HG02973 (cell line): ENCODE measurements around the gene UBN2.

Experiments used
- ATAC-seq: cut with Tn5 transposase; IDR thresholded peaks from one replicate; pipeline ENCODE4 v1.9.1; 2021; ENCODE audit warnings: moderate library complexity; ENCODE audit not compliant: unreplicated experiment

UBN2 gene

DNA sequence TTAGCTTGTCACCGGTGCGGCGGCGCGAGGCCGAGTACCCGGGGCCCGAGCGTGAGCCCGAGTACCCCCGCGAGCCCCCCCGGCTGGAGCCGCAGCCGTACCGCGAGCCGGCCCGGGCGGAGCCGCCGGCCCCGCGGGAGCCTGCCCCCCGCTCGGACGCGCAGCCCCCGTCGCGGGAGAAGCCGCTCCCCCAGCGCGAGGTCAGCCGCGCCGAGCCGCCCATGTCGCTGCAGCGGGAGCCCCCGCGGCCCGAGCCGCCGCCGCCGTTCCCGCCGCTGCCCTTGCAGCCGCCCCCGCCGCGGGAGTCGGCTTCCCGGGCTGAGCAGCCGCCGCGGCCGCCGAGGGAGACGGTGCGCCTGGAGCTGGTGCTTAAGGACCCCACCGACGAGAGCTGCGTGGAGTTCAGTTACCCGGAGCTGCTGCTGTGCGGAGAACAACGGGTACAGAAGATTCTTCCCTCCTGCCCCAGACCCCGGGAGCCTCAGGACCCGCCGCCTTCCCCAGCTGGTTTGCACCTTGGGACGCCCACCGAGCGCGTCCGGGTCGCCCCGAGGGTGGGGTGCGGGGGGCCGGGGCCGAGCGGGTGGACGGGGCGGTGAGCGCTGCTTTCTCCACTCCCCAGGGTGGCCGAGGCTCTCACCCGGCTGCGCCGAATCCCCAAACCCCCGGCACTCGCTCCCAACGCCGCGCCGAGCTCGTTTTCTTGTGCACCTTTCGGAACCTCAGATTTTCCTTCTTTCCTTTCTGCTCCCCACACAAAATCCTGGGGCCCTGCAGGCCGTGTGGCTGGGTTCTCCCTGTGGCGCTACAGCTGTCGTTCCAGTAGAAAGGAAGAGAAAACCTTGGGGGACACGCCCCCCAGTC is 708 bp downstream of the UBN2 start:
- peak; percentile 35 for ATAC-seq

DNA sequence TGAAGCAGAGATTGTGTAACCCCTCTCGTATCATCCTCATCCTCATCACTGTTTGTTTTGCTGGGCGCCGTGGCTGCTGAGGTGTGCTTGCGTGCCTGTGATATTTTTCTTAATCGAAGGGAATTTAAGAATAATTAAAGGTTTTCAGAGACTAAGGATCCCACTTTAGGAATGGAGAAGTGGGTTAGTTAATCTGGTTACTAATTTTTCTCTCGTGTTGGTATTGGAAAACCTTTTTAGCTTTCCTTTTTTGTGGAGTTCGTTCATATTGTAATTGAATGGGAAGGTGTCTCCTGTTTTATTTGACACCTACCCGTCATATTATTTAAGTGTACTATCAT is 1.3 kb downstream of the UBN2 start:
- ATAC-seq = no peak

DNA sequence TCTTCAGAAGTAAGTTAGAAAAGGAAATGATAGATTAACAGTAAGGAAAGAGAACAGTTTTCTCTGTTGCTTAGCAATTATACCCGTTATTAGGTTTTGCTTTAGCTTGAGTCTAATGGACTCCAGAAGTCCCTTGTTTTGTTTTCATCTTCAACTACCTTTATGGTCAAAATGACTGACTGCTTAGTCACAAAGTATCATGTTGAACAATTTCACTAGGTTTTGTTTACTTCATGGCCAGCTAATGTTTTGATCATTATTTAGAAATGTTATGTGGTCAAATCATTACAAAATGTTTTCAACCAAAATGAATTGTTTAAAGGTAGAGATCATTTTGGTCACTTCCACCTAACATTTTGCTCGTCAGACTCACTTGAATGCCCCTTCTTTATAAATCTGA is 1.9 kb downstream of the UBN2 start:
- ATAC-seq = no peak

DNA sequence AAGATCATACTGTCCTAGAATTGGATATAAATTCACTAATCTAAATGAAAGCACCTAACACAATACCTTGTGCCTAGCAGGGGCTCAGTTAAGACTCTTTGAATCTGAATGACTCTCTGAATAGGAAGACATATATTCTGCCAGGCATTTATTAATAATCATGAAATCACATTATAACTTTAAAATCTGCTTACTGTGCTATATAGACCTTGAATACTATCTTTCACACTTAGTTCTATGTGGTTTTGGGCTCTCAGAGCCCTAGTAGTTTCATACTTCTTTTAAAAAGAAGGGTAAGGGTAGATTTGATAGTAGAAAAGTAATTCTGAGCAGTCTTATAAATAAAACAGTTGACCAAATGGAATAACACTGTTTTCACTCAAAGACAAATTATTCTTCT is 10.2 kb downstream of the UBN2 start:
- ATAC-seq = no peak

DNA sequence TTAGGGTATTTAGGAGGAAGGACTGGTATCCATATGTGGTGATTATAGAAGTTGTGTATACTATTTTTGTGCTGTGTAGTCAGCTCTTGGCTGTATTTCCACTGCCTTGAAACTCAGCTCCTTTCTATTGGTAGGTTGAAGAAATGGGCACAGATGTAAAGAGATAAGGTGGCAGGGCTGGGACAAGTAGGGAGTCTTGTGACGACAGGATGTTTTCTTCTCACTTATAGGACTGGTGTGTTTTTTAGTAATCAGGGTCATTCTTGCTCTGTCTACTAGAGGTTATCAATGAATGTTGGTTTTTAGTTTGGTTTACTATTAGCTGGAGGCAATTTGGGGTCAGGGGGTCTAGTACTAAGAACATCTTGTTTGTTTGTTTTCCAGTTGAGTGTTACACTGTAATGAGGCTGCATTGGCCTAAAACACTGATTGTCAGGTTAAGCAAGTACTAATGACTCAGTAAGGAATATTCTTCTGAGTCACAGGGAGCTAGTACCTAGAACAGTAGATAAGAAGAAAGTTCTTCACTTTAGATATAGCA is 11.8 kb downstream of the UBN2 start:
- no peak for ATAC-seq

DNA sequence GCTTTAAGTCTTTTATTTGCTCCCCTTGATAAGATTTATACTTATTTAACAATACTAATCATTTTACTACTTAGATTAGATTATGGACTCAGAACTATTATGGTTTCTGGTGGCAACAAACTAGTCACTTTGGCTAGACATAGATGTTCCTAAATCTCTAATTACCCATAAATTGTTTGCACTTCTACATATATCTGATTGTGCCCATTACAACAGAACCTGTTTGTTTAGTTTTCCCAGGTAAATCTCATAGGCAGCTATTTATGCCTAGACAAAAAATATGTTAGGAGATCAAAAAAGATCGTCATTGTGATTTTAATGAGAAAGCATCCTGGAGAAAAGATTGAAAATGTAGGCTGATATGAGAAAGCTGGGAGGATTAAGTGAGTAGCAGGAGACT is 14.4 kb downstream of the UBN2 start:
- no peak for ATAC-seq

DNA sequence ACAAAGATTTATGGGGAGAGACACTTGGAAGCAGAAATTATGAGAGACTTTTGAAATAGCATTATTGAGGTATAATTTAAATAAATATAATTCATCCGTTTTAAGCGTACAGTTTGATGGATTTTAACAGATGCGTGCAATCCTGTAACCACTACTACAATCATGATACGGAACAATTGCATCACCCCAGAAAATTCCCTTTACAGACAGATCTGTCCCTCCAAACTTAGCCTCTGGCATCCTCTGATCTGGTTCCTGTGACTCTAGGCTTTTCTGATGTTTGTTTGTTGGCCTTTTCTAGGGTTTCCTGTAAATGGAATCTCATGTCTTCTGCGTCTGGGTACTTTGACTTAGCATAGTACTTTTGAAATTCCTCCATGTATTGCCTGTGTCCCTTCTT is 15.5 kb downstream of the UBN2 start:
- ATAC-seq = no peak

DNA sequence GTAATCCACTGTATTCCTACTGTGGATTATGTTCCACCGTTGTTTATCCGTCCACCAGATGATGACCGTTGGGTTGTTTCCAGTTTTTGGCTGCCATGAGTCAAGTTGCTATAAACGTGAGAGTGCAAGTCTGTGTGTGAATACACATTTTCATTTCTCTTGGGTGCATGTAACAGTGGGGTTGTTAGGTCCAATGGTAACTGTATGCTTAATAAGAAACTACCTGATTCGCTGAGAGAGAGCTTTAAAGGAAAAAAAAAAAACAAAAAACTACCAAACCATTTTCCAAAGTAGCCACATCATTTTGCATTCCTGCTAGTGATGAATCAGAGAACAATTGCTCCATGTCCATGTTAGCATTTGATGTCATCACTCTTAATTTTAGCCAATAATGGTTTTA is 15.9 kb downstream of the UBN2 start:
- ATAC-seq = no peak

DNA sequence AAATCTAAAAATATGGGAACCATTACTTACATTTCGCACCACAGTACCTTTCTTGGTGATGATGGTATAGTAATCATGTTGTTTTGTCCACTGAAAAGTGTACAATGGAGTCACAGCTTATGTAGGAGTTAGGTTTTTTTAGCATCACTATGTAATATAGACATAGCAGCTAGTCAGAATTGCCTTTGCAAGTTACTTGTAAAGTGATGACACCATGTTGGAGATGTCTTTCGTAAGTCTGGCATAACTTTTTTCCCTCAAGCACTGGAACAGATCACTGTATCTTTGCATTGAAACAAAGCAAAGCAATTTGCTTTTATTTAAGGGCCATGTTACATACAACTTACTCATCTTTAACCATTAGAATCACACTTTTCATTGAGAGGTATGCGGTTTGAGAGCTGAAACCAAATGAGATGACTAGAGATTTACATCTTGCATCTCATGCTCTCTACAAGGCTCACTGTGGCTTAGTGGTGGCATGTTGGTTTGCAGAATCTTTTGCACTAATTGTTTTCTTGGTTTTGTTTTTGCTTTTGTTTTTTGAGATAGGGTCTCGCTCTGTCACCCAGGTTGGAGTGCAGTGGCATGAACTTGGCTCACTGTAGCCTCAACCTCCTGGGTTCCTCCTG is 18.3 kb downstream of the UBN2 start:
- no peak for ATAC-seq

DNA sequence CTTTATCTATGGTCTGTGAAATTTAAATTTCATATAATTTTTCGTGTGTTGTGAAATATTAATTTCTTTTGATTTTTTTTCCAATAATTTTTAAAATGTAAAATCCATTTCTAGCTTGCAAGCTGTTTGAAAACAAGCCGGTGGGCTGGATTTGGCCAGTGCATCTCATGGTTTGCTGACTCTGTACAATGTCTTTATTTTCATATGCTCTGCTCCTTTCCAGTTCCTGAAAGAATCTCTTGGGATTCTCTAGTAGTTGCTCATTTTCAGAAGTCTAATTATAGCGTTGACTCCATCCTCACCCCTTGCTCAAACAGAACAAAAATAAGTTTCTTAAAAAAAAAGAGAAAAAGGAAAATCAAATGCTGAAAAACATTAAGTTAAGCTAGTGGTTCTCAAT is 21.4 kb downstream of the UBN2 start:
- ATAC-seq = no peak

DNA sequence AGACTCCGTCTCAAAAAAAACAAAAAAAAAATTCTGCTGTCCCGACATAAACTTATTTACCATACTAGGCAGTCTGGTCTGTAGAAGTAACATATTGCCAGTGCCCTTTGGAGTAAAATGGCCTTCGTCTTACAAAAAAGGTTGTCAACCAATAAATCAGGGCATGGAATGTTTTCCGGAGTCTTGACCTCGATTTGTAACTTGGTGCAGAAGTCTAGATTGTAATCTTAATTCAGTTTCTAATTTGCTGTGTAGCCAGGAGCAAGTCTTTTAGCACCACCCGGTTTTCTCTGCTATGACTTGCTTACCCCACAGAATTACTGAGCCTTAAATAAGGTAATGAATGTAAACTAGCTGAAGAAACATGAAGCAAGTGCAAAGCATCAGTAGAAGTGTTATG is 23.2 kb downstream of the UBN2 start:
- ATAC-seq = no peak

DNA sequence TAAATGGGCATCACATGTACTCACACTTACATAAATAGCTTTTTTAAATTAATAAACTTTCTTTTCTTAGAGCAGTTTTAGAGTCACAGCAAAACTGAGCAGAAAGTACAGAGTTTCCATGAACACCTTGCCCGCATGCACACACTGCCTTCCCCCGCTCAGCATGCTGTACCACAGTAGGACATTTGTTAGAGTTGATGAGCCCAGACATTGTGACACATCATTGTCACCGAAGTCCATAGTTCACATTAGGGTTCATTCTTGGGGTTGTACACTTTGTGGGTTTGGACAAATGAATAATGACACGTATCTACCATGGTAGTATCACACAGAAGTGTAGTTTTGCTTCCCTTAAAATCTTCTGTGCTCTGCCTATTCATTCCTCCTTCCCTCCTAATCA is 23.7 kb downstream of the UBN2 start:
- no peak for ATAC-seq

DNA sequence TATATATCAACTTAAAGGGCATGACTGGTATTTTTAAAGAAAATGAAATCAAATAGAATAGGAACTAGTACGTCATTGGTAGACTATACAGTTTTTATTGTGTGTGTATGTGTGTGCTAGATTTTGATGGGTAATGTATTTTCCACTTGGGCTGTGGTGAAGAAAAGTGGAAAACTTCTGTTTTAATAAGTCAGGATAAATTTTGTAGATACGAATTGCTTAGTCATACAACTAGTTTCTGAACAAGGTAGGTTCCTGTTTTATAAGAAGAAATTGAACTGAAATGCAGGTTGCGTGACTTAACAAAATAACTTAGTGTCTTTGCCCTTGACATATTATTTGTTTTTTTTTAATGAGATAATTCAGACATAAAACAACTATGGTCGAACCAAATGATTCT is 24.3 kb downstream of the UBN2 start:
- ATAC-seq = no peak

DNA sequence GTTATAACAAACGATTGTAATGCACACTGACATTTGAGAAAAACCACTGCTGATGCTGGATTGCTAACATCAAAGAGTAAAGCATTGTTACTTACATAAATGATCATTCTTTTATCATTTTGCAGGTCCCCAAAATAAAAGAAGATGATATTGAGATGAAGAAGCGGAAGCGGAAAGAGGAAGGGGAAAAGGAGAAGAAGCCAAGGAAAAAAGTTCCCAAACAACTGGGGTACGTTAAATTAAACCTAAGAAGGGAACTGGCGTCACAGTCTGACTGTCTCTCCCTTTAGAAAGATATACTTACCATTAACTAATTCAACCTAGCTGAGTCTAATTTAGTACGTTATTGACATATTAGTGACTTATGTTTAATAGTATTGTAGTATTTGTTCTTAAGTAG is 28.1 kb downstream of the UBN2 start:
- no peak for ATAC-seq

DNA sequence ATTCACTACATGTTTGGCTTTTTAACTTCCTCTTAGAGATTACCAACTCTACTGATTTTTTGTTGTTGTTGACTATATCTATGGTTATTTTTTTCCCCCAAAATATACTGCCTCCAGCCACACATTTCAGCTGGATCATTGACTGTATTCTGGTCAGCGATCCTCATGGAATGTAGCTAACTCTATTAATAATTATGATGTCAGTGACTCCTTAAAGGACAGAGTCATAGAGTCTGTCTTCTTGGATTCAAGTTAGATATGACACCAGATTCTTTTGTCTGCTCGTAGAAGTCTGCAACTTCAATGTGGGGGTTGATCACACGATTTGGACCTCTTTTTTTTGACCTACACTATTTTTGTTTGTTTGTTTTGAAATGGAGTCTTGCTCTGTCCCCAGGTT is 33.2 kb downstream of the UBN2 start:
- no peak for ATAC-seq

DNA sequence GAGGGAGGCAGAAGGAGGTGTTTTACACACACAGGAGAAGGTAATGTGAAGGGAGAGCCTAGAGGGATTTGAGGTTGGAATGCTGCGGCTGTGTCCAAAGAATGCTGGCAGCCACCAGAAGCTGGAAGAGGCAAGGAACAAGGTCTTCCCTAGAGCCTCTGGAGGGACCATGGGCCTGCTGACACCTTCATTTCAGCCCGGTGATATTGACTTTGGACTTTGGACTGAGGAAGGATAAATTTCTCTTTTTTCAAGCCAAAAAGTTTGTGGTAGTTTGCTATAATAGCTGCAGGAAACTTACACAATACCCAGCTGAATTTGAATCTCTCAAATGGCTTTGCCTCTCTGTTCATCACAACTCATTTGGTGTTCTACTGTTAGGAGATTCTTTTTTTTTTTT is 34.6 kb downstream of the UBN2 start:
- ATAC-seq = no peak

DNA sequence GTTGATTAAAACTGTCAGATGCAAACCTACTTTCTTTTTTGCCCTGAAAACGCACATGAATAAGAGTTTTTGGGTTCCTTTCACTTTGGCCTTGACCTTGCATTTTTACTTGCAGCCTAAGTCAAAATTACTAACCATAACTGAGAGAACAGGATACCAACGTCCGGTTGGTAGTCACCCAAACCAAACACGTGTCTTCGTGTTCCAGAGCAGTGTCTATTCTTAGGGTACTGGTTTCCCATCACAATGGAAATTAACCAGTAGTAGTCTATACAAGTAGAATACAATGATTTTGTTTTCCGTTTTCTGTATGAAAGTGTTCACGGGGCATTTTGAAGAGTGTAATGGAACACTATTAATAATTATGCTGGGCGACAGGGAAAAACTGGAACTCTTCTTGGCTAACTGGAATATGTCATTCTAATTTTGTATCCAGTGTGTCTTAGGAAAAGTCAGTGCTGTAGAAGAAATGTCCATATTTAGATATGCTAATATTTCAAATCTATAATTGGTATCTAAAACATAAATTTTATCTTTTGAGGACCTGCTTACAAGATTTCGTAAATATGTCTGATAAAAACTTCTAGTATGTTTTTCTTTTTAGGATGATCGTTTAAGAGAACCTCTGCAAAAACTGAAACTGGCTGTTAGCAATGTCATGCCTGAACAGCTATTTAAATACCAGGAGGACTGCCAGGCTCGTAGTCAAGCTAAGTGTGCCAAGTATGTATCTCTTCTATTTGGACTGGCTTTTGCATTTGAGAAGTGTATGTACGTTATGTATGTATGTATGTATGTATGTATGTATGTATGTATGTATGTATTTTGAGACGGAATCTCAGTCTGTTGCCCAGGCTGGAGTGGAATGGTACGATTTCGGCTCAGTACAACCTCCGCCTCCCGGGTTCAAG is 40.9 kb downstream of the UBN2 start:
- no peak for ATAC-seq

DNA sequence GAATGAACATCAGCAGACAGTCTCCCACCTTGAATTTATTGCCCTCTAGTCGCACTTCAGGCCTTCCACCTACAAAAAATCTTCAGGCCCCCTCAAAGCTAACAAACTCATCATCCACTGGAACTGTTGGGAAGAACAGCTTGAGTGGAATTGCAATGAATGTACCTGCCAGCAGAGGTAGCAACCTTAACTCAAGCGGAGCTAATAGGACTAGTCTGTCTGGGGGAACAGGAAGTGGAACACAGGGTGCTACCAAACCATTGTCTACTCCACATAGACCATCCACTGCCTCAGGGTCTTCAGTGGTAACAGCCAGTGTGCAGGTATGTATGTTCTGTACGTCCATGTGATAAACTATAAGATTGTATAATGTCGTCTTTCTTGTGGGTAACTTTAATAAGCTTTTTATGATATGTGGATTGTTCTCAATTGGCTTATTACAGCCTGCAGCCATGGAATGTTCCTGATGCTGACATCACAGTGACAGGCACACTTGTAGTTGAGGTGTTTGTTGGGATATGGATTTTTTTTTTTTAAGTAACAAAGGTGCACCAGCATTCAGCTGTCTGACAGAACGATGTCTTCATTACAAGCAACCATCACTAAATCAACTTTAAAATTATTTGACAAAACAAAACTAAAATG is 53.3 kb downstream of the UBN2 start:
- no peak for ATAC-seq

DNA sequence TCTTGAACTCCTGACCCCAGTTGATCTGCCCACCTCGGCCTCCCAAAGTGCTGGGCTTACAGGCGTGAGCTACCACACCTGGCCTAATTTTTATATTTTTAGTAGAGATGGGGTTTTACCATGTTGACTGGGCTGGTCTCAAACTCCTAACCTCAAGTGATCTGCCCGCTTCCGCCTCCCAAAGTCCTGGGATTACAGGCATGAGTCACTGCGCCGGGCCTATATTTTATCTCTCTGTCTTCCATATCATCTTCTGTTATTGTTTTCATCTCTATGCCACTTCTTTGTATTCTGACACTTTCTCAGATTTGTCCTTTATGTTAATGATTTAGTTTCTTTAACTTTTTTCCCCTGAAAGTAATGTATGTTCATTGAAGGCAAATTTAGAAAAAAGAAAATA is 55.1 kb downstream of the UBN2 start:
- no peak for ATAC-seq

DNA sequence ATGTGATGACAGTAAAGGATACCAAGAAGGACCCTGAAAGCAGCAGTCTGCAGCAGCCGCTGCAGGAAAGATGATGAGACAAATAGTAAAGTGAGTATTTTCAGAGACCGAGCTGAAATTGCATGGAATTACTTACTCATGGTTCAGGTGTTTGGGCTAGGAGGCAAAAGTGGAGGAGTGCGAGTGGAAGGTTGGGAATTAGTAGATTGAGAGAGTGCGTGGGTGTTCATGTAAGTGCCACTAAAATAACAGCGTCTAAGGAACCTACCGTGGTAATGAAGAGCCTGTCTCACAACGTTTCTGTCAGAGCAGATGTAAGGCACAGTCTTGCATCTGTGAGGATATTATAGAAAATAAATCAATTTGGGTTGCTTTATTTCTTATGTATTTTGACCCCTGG is 61.8 kb downstream of the UBN2 start:
- no peak for ATAC-seq

DNA sequence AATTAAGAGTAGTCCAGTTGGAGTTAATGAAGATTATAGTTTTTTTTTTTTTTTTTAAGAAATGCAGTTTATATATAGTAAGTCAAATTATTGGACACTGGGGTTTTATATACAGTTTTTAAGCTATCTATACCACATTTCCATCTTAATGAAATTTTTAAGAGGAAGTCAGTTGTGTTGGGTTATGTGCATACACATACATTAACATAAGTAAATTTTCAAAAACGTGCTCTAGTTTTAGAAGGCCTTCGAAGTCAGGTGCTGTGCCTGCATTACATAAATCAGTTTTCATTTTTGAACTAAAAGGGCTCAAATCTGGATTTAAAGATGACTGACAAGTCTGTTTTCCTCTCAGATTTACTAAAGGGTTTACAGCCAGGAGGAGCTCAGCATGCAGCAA is 62.5 kb downstream of the UBN2 start:
- no peak for ATAC-seq
